ENCODE results near the gene FUT4.
"Not testable (repeated sequence)": the region's sequence is repeated elsewhere in the genome, so short reads cannot be mapped to it uniquely, and the experiment has no call there.

FUT4 gene

DNA sequence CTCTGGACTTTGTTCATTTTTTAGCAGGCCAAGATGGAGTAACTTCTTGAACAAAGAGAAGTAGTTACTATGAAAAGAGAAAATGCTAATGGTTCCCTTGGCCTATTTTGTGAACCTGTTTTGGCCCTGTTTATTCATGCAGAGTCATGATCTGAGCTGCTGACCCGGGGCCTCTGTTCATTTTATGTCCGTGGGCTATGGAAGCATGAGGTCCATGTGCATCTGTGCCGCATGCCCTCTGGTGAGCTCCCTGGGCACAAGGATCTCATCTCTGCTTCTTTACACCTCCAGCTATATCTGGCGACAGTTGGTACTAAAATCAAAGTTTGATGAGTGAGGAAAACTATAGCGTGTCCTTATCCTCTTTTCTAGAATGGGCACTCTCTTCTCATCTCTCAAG lies 24.5 kb downstream of the FUT4 start:
- no peak for DNase-seq (ENCODE audit: low read depth in 2 of 2)

GRCh38 chr11:94568717-94569116 lies 25.0 kb downstream of the FUT4 start:
- DNase-seq (ENCODE audit: low read depth in 2 of 2), result no peak

DNA sequence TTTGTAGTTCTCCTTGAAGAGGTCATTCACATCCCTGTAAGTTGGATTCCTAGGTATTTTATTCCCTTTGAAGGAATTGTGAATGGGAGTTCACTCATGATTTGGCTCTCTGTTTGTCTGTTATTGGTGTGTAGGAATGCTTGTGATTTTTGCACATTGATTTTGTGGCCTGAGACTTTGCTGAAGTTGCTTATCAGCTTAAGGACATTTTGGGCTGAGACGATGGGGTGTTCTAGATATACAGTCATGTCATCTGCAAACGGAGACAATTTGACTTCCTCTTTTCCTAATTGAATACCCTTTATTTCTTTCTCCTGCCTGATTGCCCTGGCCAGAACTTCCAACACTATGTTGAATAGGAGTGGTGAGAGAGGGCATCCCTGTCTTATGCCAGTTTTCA lies 29.3 kb downstream of the FUT4 start:
- not testable (repeated sequence) for DNase-seq (ENCODE audit: low read depth in 2 of 2)

GRCh38 chr11:94574193-94574961 lies 30.7 kb downstream of the FUT4 start:
- DNase-seq (ENCODE audit: low read depth in 2 of 2), result no peak

DNA sequence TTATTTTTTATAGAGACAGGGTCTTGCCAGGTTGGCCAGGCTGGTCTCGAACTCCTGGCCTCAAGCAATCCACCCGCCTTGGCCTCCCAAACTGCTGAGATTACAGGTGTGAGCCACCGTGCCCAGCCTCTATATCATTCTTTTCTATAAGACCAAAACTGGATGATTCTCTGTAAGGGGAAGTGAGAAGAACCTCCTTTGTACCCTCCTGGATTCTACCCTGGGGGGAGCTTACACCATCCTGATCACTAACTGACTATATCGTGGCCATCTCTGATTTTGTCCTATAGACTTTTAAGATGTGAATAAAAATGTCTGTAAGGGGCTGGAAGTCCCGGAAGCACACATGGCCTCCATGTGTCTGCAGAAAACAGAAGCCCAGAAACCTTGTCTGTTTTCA lies 32.6 kb downstream of the FUT4 start:
- DNase-seq (ENCODE audit: low read depth in 2 of 2), result no peak

- no peak for DNase-seq (ENCODE audit: low read depth in 2 of 2)
These were observed 34.1 kb downstream of the FUT4 start for GRCh38 chr11:94577841-94578240.

DNA sequence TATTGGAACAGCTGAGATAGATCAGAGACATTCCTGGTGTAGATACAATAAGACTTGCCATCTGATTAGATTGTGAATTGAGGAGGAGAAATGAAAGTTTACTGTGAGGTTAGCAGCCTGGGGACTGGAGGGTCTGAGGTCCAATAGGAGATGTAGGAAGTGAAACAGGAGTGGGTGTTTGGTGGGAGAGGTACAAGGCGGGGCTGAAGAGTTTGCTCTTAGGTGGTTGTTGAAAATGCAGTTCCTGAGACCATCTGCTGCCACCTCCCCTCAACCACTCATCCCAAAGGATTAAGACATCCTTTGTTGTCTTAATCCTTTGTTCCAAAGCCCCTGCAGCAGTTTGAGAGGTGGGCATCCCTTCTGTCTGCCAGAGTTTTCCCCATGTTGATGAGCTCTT lies 38.2 kb downstream of the FUT4 start:
- DNase-seq (ENCODE audit: low read depth in 2 of 2), result no peak

DNA sequence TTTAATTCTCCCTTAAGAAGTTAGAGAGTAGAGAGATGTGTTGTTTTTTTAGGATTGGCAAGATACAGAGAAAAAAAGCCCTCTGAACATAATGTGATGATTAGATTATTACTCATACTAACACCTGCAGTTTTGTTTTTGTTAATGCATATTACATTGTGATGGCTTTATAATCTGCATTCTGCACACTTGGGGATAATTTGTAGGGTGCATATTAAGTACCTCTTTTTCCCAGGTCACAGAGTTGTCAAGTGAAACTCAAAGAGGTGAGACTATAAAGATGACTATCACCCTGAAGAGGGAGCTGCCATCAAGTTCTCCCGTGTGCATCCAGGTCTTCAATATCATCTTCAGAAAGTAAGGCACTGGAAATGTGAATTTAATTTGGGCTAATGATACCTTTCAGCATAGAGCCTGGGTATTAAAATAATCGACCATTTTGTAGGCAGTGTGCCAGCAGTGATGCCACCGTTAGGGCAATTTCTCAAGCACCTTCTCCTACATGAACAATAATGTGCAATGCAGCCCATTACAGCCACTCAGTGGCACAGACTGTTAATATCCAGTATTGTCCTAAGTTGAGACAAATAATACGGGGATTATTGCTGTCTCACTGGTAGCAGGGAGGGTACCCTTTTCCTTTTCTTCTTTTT lies 39.6 kb downstream of the FUT4 start:
- DNase-seq (ENCODE audit: low read depth in 2 of 2), result no peak

DNA sequence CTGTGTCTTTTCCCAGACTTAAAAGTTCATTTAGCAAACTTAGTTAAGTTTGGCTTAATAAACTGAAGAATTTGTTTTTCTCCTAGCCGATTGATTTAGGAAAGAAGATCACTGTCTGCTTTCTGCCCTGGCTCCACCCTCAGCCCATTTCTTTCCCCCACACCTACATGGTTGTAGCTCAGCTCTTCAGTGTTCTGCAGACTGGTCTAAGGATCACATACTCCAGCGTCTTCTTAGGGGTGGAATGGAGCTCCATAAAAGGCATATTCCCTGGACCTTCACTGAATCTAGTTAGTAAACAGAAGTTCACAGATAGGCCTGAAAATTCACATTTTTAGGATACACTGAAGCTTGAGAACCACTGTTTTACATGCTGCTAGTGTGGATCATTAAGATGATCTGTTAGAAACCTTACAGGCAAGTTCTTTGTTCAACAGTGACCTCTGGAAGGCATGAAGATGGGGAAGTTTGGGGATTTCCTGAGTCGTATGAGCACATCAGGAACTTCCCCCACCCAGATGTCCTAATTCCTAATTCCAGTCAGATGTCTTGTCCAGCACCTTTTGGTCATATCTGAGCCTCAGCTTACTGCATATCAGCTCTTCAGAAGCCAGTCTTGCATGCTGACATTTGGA lies 40.3 kb downstream of the FUT4 start:
- DNase-seq (ENCODE audit: low read depth in 2 of 2), result no peak

DNA sequence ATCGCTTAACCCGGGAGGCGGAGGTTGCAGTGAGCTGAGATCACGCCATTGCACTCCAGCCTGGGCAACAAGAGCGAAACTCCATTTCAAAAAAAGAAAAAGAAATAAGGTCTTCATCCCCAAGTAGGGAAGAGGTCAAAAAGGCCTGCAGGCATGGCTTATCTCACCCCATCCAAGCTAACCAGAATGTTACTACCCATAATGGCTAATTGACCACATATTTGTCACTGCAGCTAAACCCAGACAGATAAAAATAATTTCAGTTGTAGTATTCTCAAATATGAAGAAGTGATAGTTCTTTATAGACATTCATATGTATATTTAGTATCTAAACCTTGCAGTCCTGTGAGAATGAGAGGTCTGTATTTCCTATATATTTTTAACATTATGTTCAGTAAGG lies 41.3 kb downstream of the FUT4 start:
- no peak for DNase-seq (ENCODE audit: low read depth in 2 of 2)

GRCh38 chr11:94585399-94585798 lies 41.7 kb downstream of the FUT4 start:
- DNase-seq (ENCODE audit: low read depth in 2 of 2), result no peak

- no peak for DNase-seq (ENCODE audit: low read depth in 2 of 2)
These were observed 42.8 kb downstream of the FUT4 start for GRCh38 chr11:94586546-94586945.

- DNase-seq (ENCODE audit: low read depth in 2 of 2), result no peak
These were observed 43.3 kb downstream of the FUT4 start for GRCh38 chr11:94586978-94587377.

DNA sequence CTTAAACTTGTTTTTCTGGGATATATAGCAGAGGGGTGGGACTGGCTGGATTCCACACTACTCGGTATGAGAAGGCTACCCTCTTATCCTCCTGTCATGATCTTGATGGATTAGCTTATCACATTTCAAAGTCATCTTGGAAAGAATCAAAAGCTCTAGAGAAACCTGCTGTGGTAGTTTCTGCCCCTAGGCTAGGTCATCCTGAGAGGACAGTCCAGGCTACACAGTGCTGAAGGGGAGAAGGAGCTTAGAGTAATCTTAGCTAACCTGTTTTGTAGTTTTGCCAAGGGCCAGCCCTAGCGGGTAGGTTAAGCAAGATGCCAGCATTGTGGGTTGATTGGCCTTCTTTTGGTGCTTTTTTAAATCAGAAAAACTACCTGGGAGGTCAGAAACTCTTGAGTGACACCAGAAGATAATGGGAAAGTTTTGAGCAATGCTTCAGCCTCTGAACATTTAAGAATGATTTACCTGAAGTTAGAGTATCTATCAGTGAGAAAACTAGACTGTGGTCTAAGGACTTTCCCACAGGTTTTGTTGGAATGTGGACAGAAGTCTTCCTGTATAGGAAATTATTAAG lies 44.7 kb downstream of the FUT4 start:
- DNase-seq (ENCODE audit: low read depth in 2 of 2), result no peak

DNA sequence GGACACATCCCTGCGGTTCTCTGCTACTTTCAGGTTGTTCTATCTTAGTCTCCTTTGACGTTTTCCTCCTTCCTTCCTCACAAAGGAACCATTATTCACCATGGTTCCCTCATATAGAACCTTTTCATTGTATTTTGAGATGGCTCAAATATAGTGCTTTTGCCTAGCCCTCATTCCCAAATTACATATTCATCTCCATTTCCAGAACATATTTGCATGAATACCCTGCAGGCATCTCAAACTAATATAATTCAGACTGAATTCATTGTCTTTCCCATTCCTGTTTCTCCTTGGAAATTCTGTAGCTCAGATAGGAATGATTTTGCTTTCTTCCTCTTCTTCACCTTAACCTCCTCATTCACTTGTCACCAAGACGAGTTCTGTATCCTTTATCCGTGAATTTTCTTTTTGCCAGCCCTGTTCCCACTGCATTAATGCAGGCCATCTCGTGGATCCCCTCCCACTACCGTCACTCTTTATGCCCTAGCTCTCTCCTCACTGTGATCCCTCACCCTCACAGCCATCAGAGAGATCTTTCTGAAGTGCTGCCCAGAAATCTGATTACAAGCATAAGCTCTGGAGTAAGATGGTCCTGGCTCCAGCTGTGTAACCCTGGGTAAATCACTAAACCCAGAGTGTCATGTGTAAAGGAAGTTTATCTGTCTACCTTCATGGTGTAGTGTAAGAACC lies 46.8 kb downstream of the FUT4 start:
- no peak for DNase-seq (ENCODE audit: low read depth in 2 of 2)

GRCh38 chr11:94593030-94593429 lies 49.3 kb downstream of the FUT4 start:
- no peak for DNase-seq (ENCODE audit: low read depth in 2 of 2)

DNA sequence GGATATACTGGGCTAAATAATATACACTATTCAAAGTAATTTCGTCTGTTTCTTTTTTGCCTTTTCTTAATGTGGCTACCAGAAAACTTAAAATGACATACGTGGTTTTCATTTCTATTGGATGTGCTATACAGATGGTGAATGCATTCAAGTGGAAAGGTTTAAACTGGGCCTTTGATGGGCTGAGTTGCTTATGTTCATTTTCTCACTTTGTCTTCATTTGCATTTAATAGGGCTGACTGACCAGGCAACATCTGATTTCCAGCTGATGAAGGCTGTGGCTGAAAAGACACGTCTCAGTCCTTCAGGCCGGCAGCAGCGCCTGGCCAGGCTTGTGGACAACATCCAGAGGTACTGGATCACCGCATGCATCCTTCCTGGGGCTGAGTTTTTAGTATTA lies 51.4 kb downstream of the FUT4 start:
- no peak for DNase-seq (ENCODE audit: low read depth in 2 of 2)

GRCh38 chr11:94597896-94598295 lies 54.2 kb downstream of the FUT4 start:
- DNase-seq (ENCODE audit: low read depth in 2 of 2), result no peak
